NCI-H187 treated with DMSO at 0.1 percent for 48 hours (cell line): ENCODE results near the gene OR13C5.

Source experiments
- DNase-seq: peaks from one replicate; lab custom pipeline; 2025; lab: John Stamatoyannopoulos, UW

OR13C5 gene

DNA sequence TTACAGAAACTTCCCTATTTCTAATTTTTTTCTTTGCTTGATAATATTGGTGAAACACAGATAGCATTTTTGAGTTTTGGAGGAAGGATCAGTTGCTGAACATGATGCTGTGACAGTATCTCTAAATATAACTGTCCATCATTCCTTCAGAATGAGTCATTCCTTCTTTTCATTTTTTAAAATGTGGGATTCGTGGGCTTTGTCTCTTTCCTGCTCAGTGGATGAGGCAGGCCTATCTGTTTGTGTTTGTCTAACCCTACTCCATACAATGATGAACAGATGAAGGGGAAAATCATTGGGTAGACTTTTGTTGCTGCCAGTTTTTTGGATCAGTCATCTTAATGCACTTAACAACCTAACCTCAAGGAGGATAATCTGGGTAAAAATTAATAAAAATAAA is 46.0 kb downstream of the OR13C5 start:
- no peak for DNase-seq
